ENCODE data around the gene LHX2.

DNA sequence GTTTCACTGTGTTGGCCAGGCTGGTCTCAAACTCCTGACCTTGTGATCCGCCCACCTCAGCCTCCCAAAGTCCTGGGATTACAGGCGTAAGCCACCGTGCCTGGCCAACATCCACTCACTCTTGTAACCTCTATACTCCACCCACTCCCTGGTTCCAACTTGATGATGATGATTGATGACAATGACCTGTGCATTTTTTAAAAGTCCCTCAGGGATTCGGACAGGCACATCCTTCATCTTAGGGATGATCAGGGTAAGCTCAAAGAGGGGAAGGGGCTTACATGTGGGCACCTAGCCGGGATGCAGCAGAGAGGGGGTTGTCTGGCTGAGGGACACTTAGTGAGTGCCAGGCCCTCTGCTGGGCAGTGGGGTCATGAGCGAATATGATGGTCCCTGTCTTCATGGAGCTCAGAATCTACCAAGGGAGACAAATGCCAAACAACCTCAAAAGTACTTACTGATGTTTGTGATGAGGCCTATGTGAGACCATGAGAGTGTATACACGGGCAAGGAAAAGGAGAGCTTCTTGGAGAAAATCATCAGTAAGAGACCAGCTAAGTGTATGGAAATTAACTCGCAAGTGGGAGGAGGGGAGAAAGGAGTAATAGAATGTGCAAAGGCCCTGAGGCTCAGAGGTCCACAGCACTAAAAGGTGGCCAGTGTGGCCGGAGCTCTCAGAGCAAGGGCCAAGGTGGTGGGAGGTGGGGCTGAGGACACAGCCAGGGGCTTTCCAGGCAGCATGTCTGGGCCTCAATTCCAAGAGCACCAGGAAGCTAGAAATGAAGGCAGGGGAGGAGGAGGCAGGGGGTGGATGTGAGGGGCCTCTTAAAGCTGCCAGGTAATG, 27.4 kb downstream of the LHX2 start:
- TF ChIP-seq ZNF274 (IDR thresholded peaks at IDR 0.05; ENCODE audit: low read depth, low read length) = no peak
- no peak for TF ChIP-seq YY1 (IDR thresholded peaks at IDR 0.05; ENCODE audit: insufficient read depth, insufficient read length)
- no peak for TF ChIP-seq SUZ12 (IDR thresholded peaks at IDR 0.05; ENCODE audit: extremely low read depth, insufficient read depth, insufficient read length)
